Neural progenitor cell (in vitro differentiated cells): ENCODE data around the gene ISG15.
"Not testable (repeated sequence)": the region's sequence is repeated elsewhere in the genome, so short reads cannot be mapped to it uniquely, and the experiment has no call there.

Experiments
- CTCF ChIP-seq: fragments of 200-600 bp; sonication (generic); IDR thresholded peaks from 2 replicates; pipeline ENCODE4 v1.5.1; 2017; ENCODE audit warnings: antibody characterized with exemption, mild to moderate bottlenecking
- EZH2 ChIP-seq: fragments of 200-600 bp; sonication (generic); IDR thresholded peaks from 2 replicates; pipeline ENCODE4 v1.6.1; 2017; ENCODE audit warnings: antibody characterized with exemption, mild to moderate bottlenecking, moderate library complexity

GRCh38 chr1:991275-991674 is 22.0 kb upstream of the ISG15 start:
- not testable (repeated sequence) for TF ChIP-seq EZH2, CTCF
